ENCODE data around the gene MTRFR.
"Not testable (repeated sequence)": the region's sequence is repeated elsewhere in the genome, so short reads cannot be mapped to it uniquely, and the experiment has no call there.

The MTRFR gene

DNA sequence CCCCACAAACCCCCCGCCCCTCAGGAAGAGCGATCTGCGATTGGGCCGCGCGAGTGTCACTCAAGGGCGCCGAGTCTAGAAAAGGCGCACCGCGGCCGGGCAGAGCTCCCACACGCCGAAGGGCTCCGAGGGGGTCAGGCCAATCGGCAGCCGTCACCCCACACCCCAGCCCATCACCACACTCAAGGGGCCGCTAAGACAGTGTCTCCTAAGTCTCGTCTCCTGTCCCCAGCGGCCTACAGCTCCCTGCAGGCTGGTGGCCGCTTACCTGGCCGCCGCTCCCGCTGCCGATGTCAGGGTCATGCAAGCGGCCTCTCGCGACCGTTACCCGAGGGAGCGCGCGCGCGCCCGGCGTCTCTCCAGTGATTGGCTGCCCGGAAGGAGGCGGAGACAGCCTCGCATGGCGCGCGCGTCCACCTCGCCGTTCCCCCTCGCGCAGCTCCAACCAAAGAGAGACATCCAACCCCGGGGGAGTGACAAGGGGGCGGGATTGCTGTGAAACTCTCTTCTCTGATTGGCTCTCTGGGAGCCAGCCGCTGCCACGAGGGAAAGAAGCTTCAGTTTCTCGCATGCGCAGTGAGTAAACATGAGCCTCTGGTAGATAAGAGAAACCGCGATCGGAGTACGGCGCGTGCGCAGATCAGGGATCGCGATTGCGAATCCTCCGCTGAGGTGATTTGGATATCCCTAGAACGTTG lies at the start of gene MTRFR, which contains the start of gene MPHOSPH9:
Gene MTRFR, plus strand, starts transcription at position 630 of the 698 bp plus-strand sequence. CDS start 20,239 bp downstream, outside the sequence.
Gene MPHOSPH9, minus strand, starts transcription at position 335 of the 698 bp plus-strand sequence. CDS start 2,777 bp downstream, outside the sequence.
- DNase-seq (ENCODE audit: low read depth, low spot score) = peak; percentile 95
- peak within 1 kb of the TSS; percentile 69 for H3K27ac ChIP-seq

DNA sequence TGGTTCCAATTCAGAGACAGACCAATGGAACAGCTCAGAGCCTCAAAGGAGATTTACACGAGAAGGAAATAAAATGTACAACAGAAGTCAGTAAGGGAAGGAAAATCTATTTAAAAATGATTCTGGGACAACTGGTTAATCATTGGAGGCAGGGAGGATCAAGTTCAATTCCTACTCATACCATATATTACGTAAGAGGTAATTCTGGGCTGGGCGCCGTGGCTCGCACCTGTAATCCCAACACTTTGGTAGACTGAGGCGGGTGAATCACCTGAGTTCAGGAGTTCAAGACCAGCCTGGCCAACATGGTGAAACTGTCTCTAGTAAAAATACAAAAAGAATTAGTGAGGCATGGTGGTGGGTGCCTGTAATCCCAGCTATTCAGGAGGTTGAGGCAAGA lies 45.6 kb upstream of the MTRFR start:
- DNase-seq (ENCODE audit: low read depth, low spot score) = no peak
- no peak overlapping the region for H3K27ac ChIP-seq

DNA sequence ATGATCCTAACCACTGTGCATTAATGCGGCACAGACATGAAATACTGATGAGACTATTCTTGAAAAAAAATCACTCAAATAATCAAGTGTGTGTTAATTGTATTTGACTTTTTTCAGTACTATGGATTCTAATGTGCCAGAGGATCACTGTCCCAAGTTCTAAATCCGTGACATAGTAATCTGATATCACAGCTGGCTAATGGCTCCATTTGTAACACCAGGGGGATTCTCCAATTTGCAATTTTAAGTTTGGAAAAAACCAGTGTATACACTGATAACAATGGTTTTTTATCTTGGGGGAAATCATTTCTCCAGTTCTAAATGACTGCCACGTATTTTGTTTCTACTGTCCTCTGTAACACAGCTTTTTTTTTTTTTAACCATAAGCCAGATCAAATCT lies 33.3 kb upstream of the MTRFR start:
- no peak for DNase-seq (ENCODE audit: low read depth, low spot score)
- no peak overlapping the region for H3K27ac ChIP-seq

DNA sequence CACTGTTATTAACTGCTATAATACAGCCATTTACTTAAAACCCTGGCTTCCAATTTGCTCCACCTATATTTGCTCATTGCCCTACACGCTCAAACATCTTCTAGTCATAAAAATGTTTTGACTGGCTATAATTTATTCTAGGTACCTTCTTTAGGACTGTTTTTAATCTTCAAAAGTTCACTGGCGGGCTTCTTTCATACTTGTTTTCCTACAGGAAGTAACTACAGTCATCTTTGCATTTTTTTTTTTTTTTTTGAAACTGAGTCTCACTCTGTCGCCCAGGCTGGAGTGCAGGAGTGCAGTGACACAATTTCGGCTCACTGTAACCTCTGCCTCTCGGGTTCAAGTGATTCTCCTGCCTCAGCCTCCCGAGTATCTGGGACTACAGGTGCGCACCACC lies 32.8 kb upstream of the MTRFR start:
- no peak overlapping the region for H3K27ac ChIP-seq
- no peak for DNase-seq (ENCODE audit: low read depth, low spot score)

DNA sequence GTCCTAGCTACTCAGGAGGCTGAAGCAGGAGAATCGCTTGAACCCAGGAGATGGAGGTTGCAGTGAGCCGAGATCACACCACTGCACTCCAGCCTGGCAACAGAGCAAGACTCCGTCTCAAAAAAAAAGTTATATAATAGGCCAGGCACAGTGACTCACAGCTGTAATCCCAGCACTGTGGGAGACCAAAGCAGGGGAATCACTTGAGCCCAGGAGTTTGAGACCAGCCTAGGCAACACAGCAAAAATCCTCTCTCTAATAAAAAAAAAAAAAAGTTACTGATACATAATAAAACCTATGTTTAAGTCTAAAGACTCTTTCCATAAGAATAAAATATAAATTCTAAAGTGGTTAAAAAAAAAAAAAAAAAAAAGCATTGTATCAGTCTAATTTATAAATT lies 26.4 kb upstream of the MTRFR start:
- not testable (repeated sequence) for DNase-seq (ENCODE audit: low read depth, low spot score)

DNA sequence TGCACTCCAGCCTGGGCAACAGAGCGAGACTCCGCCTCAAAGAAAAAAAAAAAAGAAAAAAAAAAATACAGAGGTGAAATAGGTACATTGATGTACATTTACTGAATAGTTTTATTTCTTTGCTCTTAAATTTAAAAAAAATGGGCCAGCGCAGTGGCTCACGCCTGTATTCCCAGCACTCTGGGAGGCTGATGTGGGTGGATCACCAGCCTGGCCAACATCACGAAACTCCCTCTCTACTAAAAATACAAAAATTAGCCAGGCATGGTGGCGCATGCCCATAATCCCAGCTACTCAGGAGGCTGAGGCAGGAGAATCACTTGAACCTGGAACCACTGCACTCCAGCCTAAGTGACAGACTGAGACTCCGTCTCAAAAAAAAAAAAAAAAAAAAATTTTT lies 25.4 kb upstream of the MTRFR start:
- DNase-seq (ENCODE audit: low read depth, low spot score); H3K27ac ChIP-seq: not testable (repeated sequence)

More for the DNA sequence above, 26.4 kb upstream of the MTRFR start:
- H3K27ac ChIP-seq = not testable (repeated sequence)

DNA sequence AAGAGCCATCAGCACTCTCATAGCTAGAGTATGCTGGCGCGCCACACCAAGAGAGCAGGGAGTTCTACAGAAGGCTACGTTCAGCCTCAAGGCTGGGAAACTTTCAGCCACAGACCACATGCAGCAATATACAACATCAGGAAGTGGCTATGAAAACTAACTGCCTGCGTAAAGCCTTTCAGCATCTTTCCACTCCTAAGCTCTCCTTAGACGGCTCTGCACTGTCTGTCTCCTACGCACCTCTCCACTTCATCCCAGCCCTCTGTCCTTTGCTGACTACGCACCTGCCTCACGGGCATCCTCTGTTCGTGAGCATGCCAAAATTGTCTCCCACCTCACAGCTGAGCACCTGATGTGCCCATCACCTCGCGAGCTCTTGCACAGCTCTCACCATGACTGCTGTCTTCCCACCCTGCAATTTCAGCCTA lies 10.0 kb upstream of the MTRFR start:
- no peak for DNase-seq (ENCODE audit: low read depth, low spot score)
- no peak overlapping the region for H3K27ac ChIP-seq

DNA sequence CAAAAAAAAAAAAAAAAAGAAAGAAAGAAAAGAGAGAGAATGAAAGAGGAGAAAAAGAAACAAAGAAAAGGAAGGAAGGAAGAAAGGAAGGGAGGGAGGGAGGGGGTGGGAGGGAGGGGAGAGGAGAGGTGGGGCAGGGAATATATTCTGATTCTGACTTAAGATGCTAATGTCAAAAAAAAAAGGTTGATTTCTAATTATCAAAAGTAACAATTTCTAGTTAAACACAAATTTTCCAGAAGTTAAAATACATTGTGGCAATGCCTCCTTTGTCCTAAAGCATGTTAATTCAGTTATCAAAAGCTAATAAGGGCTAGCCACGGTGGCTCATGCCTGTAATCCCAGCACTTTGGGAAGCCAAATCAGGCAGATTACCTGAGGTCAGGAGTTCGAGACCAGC lies 7.8 kb upstream of the MTRFR start:
- DNase-seq (ENCODE audit: low read depth, low spot score) = no peak
- no peak overlapping the region for H3K27ac ChIP-seq

DNA sequence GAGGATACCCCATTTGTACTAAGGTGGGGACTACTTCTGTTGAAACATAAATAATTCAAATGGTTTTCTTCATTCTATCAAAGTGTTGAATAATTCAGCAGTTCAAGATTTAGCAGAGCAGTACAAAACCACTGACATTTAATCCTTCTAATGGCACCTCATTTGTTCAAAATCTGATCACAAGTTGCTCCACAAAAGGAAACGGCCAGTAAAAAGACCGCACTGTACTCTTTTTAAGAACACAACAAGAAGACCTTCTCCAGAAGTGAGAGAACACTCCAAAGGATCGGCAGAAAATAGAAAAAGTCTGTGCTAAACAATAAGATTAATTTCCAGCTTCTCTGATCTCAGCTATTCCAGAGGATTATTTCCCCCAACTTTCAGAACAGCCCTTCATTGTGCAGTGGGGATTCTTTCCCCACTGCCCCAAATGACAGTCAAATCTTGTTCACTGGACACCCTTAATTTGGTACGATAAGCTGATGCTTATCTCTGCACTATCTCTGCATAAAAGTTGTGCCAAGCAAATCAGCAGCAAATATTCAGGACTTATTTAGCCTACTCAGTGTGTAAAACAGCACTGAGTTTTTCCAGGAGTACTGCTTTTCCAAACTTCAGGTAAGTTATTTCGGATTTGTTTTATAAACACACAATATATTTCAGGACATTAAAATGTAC lies 5.5 kb upstream of the MTRFR start:
- no peak overlapping the region for H3K27ac ChIP-seq
- DNase-seq (ENCODE audit: low read depth, low spot score) = no peak

DNA sequence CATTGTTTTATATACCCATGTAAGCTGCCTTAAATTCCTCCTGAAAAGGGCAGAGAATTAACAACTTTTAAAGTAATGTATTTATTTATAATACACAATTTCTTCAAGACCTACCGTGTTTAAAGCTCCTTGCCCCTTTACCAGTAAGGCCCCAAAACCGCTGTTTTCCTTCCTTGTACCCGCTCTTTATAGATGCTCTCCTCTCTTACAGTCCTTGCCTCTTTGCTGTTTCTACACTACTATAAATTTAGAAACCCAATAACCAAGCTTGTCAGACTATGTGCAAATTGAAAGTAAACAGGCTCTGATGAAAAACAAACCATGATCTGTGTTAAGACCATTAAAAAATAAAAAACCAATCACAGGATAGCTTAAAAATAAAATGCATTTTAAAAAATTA lies 4.2 kb upstream of the MTRFR start:
- DNase-seq (ENCODE audit: low read depth, low spot score) = no peak
- no peak overlapping the region for H3K27ac ChIP-seq

DNA sequence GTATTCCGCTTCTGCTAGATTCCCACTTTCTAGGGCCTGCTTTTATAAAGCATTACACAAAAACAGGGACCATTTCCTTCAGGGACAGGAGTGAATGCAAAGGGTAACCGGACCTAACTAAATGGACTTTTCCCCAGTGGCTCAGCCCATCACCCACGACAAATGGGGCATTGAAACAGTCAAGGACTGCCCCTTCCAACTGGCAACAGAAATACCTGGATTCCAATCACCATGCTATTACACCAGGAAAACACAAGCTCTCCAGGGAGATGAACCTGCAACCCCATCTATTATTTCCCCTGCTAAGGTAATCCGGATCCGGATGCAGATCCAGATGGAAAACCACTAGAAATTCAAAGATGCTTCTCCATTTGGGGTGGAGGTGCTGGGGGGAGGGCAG lies 1.3 kb upstream of the MTRFR start:
- H3K27ac ChIP-seq = no peak overlapping the region
- DNase-seq (ENCODE audit: low read depth, low spot score) = no peak

DNA sequence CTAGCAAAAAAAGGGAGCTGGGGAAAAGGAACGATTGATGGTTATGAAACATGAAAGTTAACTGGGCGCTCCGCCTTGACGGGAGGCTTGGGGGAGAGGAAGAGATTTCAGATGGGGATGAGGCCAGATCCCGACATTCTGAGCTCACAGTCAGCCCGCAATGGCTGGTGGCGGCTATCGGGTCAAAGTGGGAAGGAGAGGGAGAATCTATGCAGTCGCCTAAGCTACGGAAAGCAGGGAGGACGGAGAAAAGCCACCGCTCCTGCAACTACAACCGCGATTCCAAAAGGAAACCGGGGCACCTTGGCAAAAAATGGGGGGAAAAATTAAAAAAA lies 797 bp upstream of the MTRFR start:
- DNase-seq (ENCODE audit: low read depth, low spot score) = no peak
- H3K27ac ChIP-seq = peak overlapping the region; percentile 69

DNA sequence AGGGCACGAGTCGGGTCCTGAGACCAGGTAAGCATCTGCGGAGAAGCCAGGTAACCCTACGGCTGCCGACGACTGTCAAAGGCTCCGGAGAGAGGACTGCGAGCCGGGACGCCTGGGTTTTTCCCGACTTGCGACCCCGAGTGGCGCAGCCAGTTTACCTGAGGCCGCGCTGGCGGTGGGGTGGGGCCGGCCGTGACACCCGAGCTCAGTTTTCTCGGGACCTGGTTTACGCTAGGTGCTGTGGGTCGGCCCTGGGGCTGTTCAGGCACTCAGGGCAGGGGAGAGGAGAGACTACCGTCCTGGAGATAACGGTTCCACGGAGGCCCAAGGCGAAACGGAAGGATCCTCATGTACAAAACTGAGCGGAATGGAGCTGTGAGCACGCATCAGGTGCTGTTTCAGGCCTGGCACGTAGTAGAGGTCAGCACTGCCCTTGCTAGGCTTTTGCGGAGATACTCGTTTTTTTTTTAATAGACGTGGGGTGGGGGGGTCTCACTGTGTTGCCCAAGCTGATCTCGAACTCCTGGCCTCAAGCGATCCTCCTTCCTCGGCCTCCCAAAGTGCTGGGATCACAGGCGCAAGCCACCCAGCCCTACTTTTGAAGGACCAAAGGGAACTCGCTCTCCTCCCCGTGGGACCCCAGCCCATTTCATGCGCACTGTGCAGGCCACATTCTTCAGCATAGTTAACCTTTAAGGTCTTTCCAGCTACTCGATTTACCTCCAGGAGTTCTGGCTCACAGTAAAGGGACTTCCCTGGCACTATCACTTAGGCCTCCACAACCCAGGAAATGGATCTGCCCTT lies 471 bp downstream of the MTRFR start:
- no peak for DNase-seq (ENCODE audit: low read depth, low spot score)
- H3K27ac ChIP-seq = peak overlapping the region; percentile 69

DNA sequence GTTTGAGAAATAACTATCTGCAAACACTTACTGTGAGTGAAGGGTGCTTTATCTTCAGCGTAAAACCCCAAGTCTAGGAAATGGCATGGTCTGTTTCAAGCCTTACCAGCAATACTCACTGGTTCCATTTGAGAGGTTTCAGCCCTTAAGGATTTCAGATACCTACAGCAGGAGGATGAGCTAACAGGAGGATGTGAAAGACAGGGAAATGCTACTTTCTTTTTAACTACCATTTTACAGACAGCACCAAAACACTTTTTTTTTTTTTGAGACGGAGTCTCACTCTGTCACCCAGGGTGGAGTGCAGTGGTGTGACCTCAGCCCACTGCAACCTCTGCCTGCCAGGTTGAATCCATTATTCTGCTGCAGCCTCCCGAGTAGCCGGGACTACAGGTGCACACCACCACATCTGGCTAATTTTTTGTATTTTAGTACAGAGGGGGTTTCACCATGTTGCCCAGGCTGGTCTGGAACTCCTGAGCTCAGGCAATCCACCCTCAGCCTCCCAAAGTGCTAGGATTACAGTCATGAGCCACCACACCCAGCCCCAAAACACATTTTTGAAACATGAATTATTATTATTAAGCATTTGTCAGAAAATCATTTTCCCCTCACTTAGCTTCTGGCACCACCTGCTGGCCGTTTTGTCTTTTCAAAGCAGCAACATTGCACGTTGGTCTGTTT lies 4.6 kb downstream of the MTRFR start:
- H3K27ac ChIP-seq = peak overlapping the region; percentile 55
- no peak for DNase-seq (ENCODE audit: low read depth, low spot score)

DNA sequence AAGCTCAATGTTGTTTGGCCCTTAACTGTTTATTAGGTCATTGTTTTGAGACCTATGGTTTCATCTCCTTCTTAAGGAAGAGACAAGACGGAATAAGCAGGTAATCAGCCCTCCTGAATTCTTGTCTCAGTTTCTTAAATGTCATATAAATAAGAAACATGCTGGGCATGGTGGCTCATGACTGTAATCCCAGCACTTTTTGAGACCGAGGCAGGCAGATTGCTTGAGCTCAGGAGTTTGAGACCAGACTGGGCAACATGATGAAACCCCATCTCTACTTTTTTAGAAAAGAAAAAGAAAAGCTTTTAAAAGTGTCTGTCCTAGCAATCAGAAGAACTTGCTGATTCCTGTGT lies 5.1 kb downstream of the MTRFR start:
- peak overlapping the region; percentile 55 for H3K27ac ChIP-seq
- no peak for DNase-seq (ENCODE audit: low read depth, low spot score)

DNA sequence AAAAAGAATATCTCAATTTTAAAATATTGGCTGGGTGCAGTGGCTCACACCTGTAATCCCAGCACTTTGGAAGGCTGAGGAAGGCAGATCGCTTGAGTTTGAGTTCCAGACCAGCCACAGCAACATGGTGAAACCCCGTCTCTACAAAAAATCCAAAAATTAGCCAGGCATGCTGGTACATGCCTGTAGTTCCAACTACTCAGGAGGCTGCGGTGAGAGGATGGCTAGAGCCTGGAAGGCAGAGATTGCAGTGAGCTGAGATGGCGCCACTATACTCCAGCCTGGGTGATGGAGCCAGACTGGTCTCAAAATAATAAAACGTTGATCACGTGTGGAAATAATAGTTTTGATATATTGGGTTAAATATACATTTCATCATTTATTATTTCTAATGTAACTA lies 5.7 kb downstream of the MTRFR start:
- H3K27ac ChIP-seq = peak overlapping the region; percentile 55
- no peak for DNase-seq (ENCODE audit: low read depth, low spot score)

DNA sequence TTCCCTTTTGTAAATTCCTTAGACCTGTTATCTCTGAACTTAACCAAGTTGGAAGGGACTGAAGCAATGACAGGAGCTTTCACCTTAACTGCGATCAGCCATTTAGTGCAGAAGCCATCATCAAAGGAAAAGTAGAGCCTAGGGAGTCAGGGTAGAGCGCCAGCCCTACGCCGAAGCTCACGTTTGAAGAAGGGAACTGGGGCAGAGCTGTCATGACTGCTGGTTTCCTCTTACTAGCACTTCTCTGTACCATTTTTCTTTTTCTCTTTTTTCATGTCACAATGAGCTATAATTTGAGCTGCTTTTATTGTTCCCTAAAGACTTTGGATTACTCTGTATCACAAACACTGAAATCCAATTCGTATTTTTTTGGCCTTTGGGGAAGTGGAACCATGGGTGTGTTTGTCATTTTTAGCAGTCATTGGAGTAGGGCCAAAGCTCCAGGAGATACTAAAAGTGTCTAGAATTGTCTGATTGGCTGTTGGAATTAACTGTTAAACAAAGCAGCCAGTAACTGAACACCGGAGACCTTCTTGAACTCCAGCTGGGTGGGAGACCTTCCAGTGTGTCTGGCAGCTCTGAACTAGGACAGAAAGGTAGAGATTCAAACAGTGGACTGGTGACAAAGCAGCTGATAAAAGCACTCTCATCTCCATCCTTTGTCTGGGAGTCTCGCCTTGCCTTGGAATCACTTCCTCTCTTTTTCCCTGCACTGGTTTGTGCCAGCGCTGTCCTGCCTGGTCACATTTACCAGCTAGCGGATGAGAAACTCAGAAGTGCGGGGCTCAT lies 9.1 kb downstream of the MTRFR start:
- H3K27ac ChIP-seq = no peak overlapping the region
- DNase-seq (ENCODE audit: low read depth, low spot score) = no peak

DNA sequence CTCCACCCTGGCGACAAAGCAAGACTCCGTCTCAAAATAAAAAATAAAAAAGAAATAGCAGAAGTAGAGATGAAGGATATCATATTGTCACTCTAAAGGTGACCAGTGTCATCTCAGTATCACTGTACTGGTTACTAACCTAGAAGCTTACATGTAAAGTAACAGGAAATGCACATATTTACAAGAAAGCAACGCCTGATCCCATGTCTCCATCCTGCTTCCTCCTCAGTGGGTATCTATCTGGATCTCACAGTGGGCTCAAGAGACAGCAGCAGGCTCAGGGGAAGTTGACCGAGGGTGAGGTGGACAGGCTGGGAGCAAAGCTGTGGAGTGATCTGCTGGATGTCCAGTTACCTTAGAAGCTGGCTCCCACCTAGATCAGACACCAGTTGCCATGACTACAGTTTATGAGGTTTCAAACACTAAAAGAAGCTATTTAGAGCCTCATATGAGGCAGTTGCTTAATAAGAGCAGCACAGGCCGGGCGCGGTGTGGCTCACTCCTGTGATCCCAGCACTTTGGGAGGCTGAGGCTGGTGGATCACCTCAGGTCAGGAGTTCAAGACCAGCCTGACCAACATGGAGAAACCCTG lies 10.5 kb downstream of the MTRFR start:
- no peak overlapping the region for H3K27ac ChIP-seq

DNA sequence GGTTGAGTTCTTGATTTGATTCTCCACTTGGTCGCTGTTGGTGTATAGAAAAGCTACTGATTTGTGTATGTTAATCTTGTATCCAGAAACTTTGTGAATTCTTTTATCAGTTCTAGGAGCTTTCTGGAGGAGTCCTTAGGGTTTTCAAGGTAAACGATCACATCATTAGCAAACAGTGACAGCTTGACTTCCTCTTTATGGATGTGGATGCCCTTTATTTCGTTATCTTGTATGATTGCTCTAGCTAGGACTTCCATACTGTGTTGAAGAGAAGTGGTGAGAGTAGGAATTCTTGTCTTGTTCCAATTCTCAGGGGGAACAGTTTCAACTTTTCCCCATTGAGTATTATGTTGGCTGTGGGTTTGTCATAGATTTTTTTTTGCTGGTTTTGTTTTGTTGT lies 12.4 kb downstream of the MTRFR start:
- no peak overlapping the region for H3K27ac ChIP-seq
- no peak for DNase-seq (ENCODE audit: low read depth, low spot score)

More for the DNA sequence above, 10.5 kb downstream of the MTRFR start:
- no peak for DNase-seq (ENCODE audit: low read depth, low spot score)

Measured in epithelial cell of prostate (primary cell).